ENCODE results near the gene PARD3. TPM values are rescaled to one million over a fixed set of nuclear protein-coding genes. Genes with fewer than 3 reads are reported as not detected.
"Not testable (repeated sequence)": the region's sequence is repeated elsewhere in the genome, so short reads cannot be mapped to it uniquely, and the experiment has no call there.

The PARD3 gene
- total RNA-seq, 2 donors from 2014 or later, result 59.6 to 74.6 TPM

DNA sequence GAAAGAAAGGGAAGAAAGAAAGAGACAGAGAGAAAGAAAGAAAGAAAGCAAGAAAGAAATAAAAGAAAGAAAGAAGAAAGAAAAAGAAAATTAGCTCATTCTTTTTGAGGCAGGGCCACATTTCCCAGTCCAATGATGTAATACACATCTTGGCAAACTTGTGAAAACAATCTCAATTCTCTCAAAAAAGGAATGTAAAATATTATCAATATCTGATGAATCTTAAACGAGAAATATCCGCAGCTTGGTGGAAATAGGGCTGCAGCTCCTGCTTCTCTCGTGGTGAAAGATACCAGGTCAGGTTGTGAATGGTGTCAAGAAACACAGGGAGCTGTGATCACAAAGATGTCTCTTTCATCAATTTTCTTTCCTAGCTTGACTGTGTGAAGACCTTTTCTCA lies 741.0 kb downstream of the PARD3 start:
- no peak for TF ChIP-seq CTCF (conservative IDR thresholded peaks at IDR 0.05)
- 93 to 100% methylated on average over 1 to 3 of the region's 3 CpGs for WGBS, 2 experiments (ENCODE audit: insufficient coverage in 1 of 2, insufficient read length in 1 of 2)
- H3K27ac Mint-ChIP-seq, result no peak overlapping the region
- H3K4me1 ChIP-seq (ENCODE audit: control insufficient read depth, insufficient read depth, low read length), result no peaks in the 10 kb centered on the region
- DNase-seq, result no peak
- H3K9ac ChIP-seq (ENCODE audit: extremely low read depth, low read length, poor library complexity, severe bottlenecking), result no peak overlapping the region
- H3K36me3 ChIP-seq (ENCODE audit: control insufficient read depth, insufficient read depth, low read length), result no peaks in the 10 kb centered on the region
- peaks cover 12% of the 10 kb centered on the region for H3K9me3 ChIP-seq (ENCODE audit: control insufficient read depth, low read length)
- H3K4me3 Mint-ChIP-seq, result no peak overlapping the region
- H3K9me3 Mint-ChIP-seq, result peaks cover 4% of the 10 kb centered on the region
- no peaks in the 10 kb centered on the region for H3K27me3 ChIP-seq (ENCODE audit: control insufficient read depth, insufficient read depth, low read length, poor library complexity, severe bottlenecking)
- H3K27me3 Mint-ChIP-seq (ENCODE audit: insufficient read depth), result peaks cover 5% of the 10 kb centered on the region
- H3K4me1 Mint-ChIP-seq, result no peaks in the 10 kb centered on the region
- no peak overlapping the region for H3K4me3 ChIP-seq (ENCODE audit: low read length)
- no peaks in the 10 kb centered on the region for H3K36me3 Mint-ChIP-seq (ENCODE audit: low read depth)
- H3K27ac ChIP-seq (ENCODE audit: low read depth, low read length), result no peak overlapping the region

- H3K9ac ChIP-seq (ENCODE audit: extremely low read depth, low read length, poor library complexity, severe bottlenecking); H3K27ac Mint-ChIP-seq; H3K4me3 Mint-ChIP-seq; H3K4me3 ChIP-seq (ENCODE audit: low read length); H3K27ac ChIP-seq (ENCODE audit: low read depth, low read length); H3K4me1 ChIP-seq (ENCODE audit: control insufficient read depth, insufficient read depth, low read length); DNase-seq; H3K36me3 Mint-ChIP-seq (ENCODE audit: low read depth); H3K27me3 Mint-ChIP-seq (ENCODE audit: insufficient read depth); H3K27me3 ChIP-seq (ENCODE audit: control insufficient read depth, insufficient read depth, low read length, poor library complexity, severe bottlenecking); H3K36me3 ChIP-seq (ENCODE audit: control insufficient read depth, insufficient read depth, low read length); H3K4me1 Mint-ChIP-seq: not testable (repeated sequence)
- 86 to 96% methylated on average over 3 to 6 of the region's 6 CpGs for WGBS, 2 experiments (ENCODE audit: insufficient coverage in 1 of 2, insufficient read length in 1 of 2)
- peaks cover 35% of the 10 kb centered on the region for H3K9me3 Mint-ChIP-seq
- peaks cover 16% of the 10 kb centered on the region for H3K9me3 ChIP-seq (ENCODE audit: control insufficient read depth, low read length)
Observed at GRCh38 chr10:34067741-34068140, 747.4 kb downstream of the PARD3 start.

GRCh38 chr10:34063592-34063991 lies 751.5 kb downstream of the PARD3 start:
- Mint-ChIP-seq H3K27ac (no peak overlapping the region), H3K9me3 (peaks cover 46% of the 10 kb centered on the region), H3K4me3 (no peak overlapping the region), H3K36me3 (ENCODE audit: low read depth) (peaks cover 3% of the 10 kb centered on the region), H3K4me1 (no peaks in the 10 kb centered on the region), H3K27me3 (ENCODE audit: insufficient read depth) (no peaks in the 10 kb centered on the region)
- no peak overlapping the region for H3K4me3 ChIP-seq (ENCODE audit: low read length)
- H3K9ac ChIP-seq (ENCODE audit: extremely low read depth, low read length, poor library complexity, severe bottlenecking), result no peak overlapping the region
- H3K9me3 ChIP-seq (ENCODE audit: control insufficient read depth, low read length), result peaks cover 28% of the 10 kb centered on the region
- no peak for DNase-seq
- no peak for TF ChIP-seq CTCF (conservative IDR thresholded peaks at IDR 0.05)
- H3K27me3 ChIP-seq (ENCODE audit: control insufficient read depth, insufficient read depth, low read length, poor library complexity, severe bottlenecking), result no peaks in the 10 kb centered on the region
- H3K4me1 ChIP-seq (ENCODE audit: control insufficient read depth, insufficient read depth, low read length), result no peaks in the 10 kb centered on the region
- H3K36me3 ChIP-seq (ENCODE audit: control insufficient read depth, insufficient read depth, low read length), result no peaks in the 10 kb centered on the region
- 80% methylated on average over 1 of the region's 1 CpG; no CpG with 5 or more reads in 1 of the 2 experiments for WGBS, 2 experiments (ENCODE audit: insufficient coverage in 1 of 2, insufficient read length in 1 of 2)
- no peak overlapping the region for H3K27ac ChIP-seq (ENCODE audit: low read depth, low read length)

DNA sequence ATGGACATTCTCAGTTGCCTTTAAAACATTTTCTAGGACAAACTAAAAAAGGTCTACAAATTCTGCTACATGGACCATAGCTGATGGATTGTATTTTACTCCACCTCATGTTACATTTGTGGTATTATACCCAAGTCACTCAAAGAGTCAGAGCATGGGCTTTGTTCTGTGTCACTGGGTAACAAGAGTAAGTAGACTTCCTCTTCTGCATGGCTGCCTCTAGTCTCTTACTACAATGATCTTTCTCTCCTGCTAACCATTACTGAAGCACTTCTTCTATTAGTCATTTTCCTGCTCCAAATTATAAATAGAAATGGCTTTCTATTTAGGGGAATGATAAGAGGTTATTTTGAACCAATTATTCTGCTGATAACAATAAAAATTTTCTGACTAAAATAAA lies 753.3 kb downstream of the PARD3 start:
- H3K27me3 ChIP-seq (ENCODE audit: control insufficient read depth, insufficient read depth, low read length, poor library complexity, severe bottlenecking), result no peaks in the 10 kb centered on the region
- H3K27ac ChIP-seq (ENCODE audit: low read depth, low read length), result no peak overlapping the region
- Mint-ChIP-seq H3K4me1 (no peaks in the 10 kb centered on the region), H3K27ac (no peak overlapping the region), H3K36me3 (ENCODE audit: low read depth) (peaks cover 3% of the 10 kb centered on the region), H3K4me3 (no peak overlapping the region), H3K27me3 (ENCODE audit: insufficient read depth) (no peaks in the 10 kb centered on the region), H3K9me3 (peaks cover 34% of the 10 kb centered on the region)
- H3K9me3 ChIP-seq (ENCODE audit: control insufficient read depth, low read length), result peaks cover 28% of the 10 kb centered on the region
- no peaks in the 10 kb centered on the region for H3K4me1 ChIP-seq (ENCODE audit: control insufficient read depth, insufficient read depth, low read length)
- H3K4me3 ChIP-seq (ENCODE audit: low read length), result no peak overlapping the region
- H3K9ac ChIP-seq (ENCODE audit: extremely low read depth, low read length, poor library complexity, severe bottlenecking), result no peak overlapping the region
- TF ChIP-seq CTCF (conservative IDR thresholded peaks at IDR 0.05), result no peak
- DNase-seq, result no peak
- H3K36me3 ChIP-seq (ENCODE audit: control insufficient read depth, insufficient read depth, low read length), result no peaks in the 10 kb centered on the region

Data from endodermal cell (in vitro differentiated cells).